ENCODE data around the gene BRD3OS.

The BRD3OS gene

GRCh38 chr9:134033516-134034214, 8.4 kb downstream of the BRD3OS start:
- no peaks in the 10 kb centered on the region for H3K27me3 ChIP-seq (ENCODE audit: insufficient read depth, insufficient read length)

GRCh38 chr9:134034215-134035040, 9.1 kb downstream of the BRD3OS start:
- H3K27me3 ChIP-seq (ENCODE audit: insufficient read depth, insufficient read length): no peaks in the 10 kb centered on the region
- H3K4me3 ChIP-seq (ENCODE audit: insufficient read length, low read depth): no peak overlapping the region
- H3K4me1 ChIP-seq (ENCODE audit: insufficient read depth, insufficient read length): no peaks in the 10 kb centered on the region
- no peak for DNase-seq (ENCODE audit: low read depth, low spot score)
- H3K9me3 ChIP-seq (ENCODE audit: insufficient read depth, low read length): no peaks in the 10 kb centered on the region
- peaks cover 87% of the 10 kb centered on the region for H3K36me3 ChIP-seq (ENCODE audit: insufficient read depth, insufficient read length, low read length)
- no peak overlapping the region for H3K9ac ChIP-seq (ENCODE audit: insufficient read length, low read depth)
- TF ChIP-seq ZNF274 (IDR thresholded peaks at IDR 0.05; ENCODE audit: low read depth, low read length) (no peak), YY1 (IDR thresholded peaks at IDR 0.05; ENCODE audit: insufficient read depth, insufficient read length) (no peak), SUZ12 (IDR thresholded peaks at IDR 0.05; ENCODE audit: extremely low read depth, insufficient read depth, insufficient read length) (no peak)

More at GRCh38 chr9:134033516-134034214, 8.4 kb downstream of the BRD3OS start:
- H3K4me3 ChIP-seq (ENCODE audit: insufficient read length, low read depth): no peak overlapping the region
- H3K9me3 ChIP-seq (ENCODE audit: insufficient read depth, low read length): no peaks in the 10 kb centered on the region
- no peak overlapping the region for H3K9ac ChIP-seq (ENCODE audit: insufficient read length, low read depth)
- peaks cover 87% of the 10 kb centered on the region for H3K36me3 ChIP-seq (ENCODE audit: insufficient read depth, insufficient read length, low read length)
- no peaks in the 10 kb centered on the region for H3K4me1 ChIP-seq (ENCODE audit: insufficient read depth, insufficient read length)
- no peak for DNase-seq (ENCODE audit: low read depth, low spot score)
- TF ChIP-seq YY1 (IDR thresholded peaks at IDR 0.05; ENCODE audit: insufficient read depth, insufficient read length) (no peak), ZNF274 (IDR thresholded peaks at IDR 0.05; ENCODE audit: low read depth, low read length) (no peak), SUZ12 (IDR thresholded peaks at IDR 0.05; ENCODE audit: extremely low read depth, insufficient read depth, insufficient read length) (no peak)

- Histone ChIP-seq H3K4me3 (ENCODE audit: insufficient read length, low read depth) (no peak overlapping the region), H3K9ac (ENCODE audit: insufficient read length, low read depth) (no peak overlapping the region), H3K27me3 (ENCODE audit: insufficient read depth, insufficient read length) (no peaks in the 10 kb centered on the region), H3K4me1 (ENCODE audit: insufficient read depth, insufficient read length) (no peaks in the 10 kb centered on the region), H3K9me3 (ENCODE audit: insufficient read depth, low read length) (no peaks in the 10 kb centered on the region), H3K36me3 (ENCODE audit: insufficient read depth, insufficient read length, low read length) (peaks cover 88% of the 10 kb centered on the region)
- DNase-seq (ENCODE audit: low read depth, low spot score): no peak
- TF ChIP-seq SUZ12 (IDR thresholded peaks at IDR 0.05; ENCODE audit: extremely low read depth, insufficient read depth, insufficient read length) (no peak), YY1 (IDR thresholded peaks at IDR 0.05; ENCODE audit: insufficient read depth, insufficient read length) (no peak), ZNF274 (IDR thresholded peaks at IDR 0.05; ENCODE audit: low read depth, low read length) (no peak)
These were observed 10.1 kb downstream of the BRD3OS start for GRCh38 chr9:134035041-134036039.

GRCh38 chr9:134036130-134036529, 10.8 kb downstream of the BRD3OS start:
- H3K4me1 ChIP-seq (ENCODE audit: insufficient read depth, insufficient read length): no peaks in the 10 kb centered on the region
- no peaks in the 10 kb centered on the region for H3K27me3 ChIP-seq (ENCODE audit: insufficient read depth, insufficient read length)
- H3K36me3 ChIP-seq (ENCODE audit: insufficient read depth, insufficient read length, low read length): peaks cover 88% of the 10 kb centered on the region
- no peak overlapping the region for H3K4me3 ChIP-seq (ENCODE audit: insufficient read length, low read depth)
- H3K9ac ChIP-seq (ENCODE audit: insufficient read length, low read depth): no peak overlapping the region
- no peak for DNase-seq (ENCODE audit: low read depth, low spot score)
- H3K9me3 ChIP-seq (ENCODE audit: insufficient read depth, low read length): no peaks in the 10 kb centered on the region
- TF ChIP-seq YY1 (IDR thresholded peaks at IDR 0.05; ENCODE audit: insufficient read depth, insufficient read length): no peak
- TF ChIP-seq SUZ12 (IDR thresholded peaks at IDR 0.05; ENCODE audit: extremely low read depth, insufficient read depth, insufficient read length): no peak
- no peak for TF ChIP-seq ZNF274 (IDR thresholded peaks at IDR 0.05; ENCODE audit: low read depth, low read length)

- Histone ChIP-seq H3K36me3 (ENCODE audit: insufficient read depth, insufficient read length, low read length) (peaks cover 86% of the 10 kb centered on the region), H3K9ac (ENCODE audit: insufficient read length, low read depth) (no peak overlapping the region), H3K27me3 (ENCODE audit: insufficient read depth, insufficient read length) (no peaks in the 10 kb centered on the region), H3K9me3 (ENCODE audit: insufficient read depth, low read length) (no peaks in the 10 kb centered on the region), H3K4me3 (ENCODE audit: insufficient read length, low read depth) (no peak overlapping the region), H3K4me1 (ENCODE audit: insufficient read depth, insufficient read length) (no peaks in the 10 kb centered on the region)
- no peak for DNase-seq (ENCODE audit: low read depth, low spot score)
- no peak for TF ChIP-seq ZNF274 (IDR thresholded peaks at IDR 0.05; ENCODE audit: low read depth, low read length)
- TF ChIP-seq YY1 (IDR thresholded peaks at IDR 0.05; ENCODE audit: insufficient read depth, insufficient read length): no peak
- TF ChIP-seq SUZ12 (IDR thresholded peaks at IDR 0.05; ENCODE audit: extremely low read depth, insufficient read depth, insufficient read length): no peak
These were observed 12.4 kb downstream of the BRD3OS start for GRCh38 chr9:134037641-134038040.

GRCh38 chr9:134039386-134040175, 14.3 kb downstream of the BRD3OS start:
- Histone ChIP-seq H3K9me3 (ENCODE audit: insufficient read depth, low read length) (no peaks in the 10 kb centered on the region), H3K4me1 (ENCODE audit: insufficient read depth, insufficient read length) (no peaks in the 10 kb centered on the region), H3K9ac (ENCODE audit: insufficient read length, low read depth) (no peak overlapping the region), H3K36me3 (ENCODE audit: insufficient read depth, insufficient read length, low read length) (peaks cover 82% of the 10 kb centered on the region), H3K4me3 (ENCODE audit: insufficient read length, low read depth) (no peak overlapping the region), H3K27me3 (ENCODE audit: insufficient read depth, insufficient read length) (no peaks in the 10 kb centered on the region)
- no peak for TF ChIP-seq ZNF274 (IDR thresholded peaks at IDR 0.05; ENCODE audit: low read depth, low read length)
- TF ChIP-seq YY1 (IDR thresholded peaks at IDR 0.05; ENCODE audit: insufficient read depth, insufficient read length): no peak
- TF ChIP-seq SUZ12 (IDR thresholded peaks at IDR 0.05; ENCODE audit: extremely low read depth, insufficient read depth, insufficient read length): no peak
- DNase-seq (ENCODE audit: low read depth, low spot score): no peak

All from NT2/D1 (cell line).